Upper lobe of right lung (tissue), 1 donor: Measurements from ENCODE around the gene CBL. TPM values are rescaled to one million over a fixed set of nuclear protein-coding genes. Genes with fewer than 3 reads are reported as not detected.

ENCODE experiments used
- ATAC-seq: fragments of 200-7000 bp; cut with Tn5 transposase; one replicate; pipeline ENCODE4 v1.9.1; 2020; ENCODE audit warnings: mild to moderate bottlenecking, moderate library complexity
- DNase-seq: peaks from one replicate; pipeline ENCODE4 v3.0.0-alpha.2; 2020
- H3K27ac ChIP-seq: fragments of 200-600 bp; one replicate; pipeline ENCODE4 v1.8.0; 2022
- H3K27me3 ChIP-seq: fragments of 200-600 bp; one replicate; pipeline ENCODE4 v1.8.0; 2022; ENCODE audit warnings: mild to moderate bottlenecking
- H3K36me3 ChIP-seq: fragments of 200-600 bp; one replicate; pipeline ENCODE4 v1.8.0; 2022
- H3K4me1 ChIP-seq: fragments of 200-600 bp; one replicate; pipeline ENCODE4 v1.8.0; 2022
- H3K4me3 ChIP-seq: fragments of 200-600 bp; one replicate; pipeline ENCODE4 v1.8.0; 2022; ENCODE audit warnings: mild to moderate bottlenecking
- H3K9me3 ChIP-seq: fragments of 200-600 bp; one replicate; pipeline ENCODE4 v1.8.0; 2022
- intact Hi-C: fragments of 100-400 bp; cut with DNase I; formaldehyde crosslinking; loops from one replicate; pipeline ENCODE4 v1.11.0; 2022
- total RNA-seq: library from RNA; stranded (reverse); fragmentation: NEBNext Ultra II Directional; extraction: Animal tissue kit (Norgen Biotek cat#: 25700); gene quantifications from one replicate; pipeline ENCODE4 v1.2.1, GENCODE V29; 2021
- TF ChIP-seq, protein P1 (sequence below): fragments of 200-600 bp; IDR thresholded peaks from one replicate; pipeline ENCODE4 v1.8.0; 2022; ENCODE audit warnings: antibody characterized with exemption
- donor health status: DM: no; HTN: yes; CAD: no; lungs with severe emphysema.

The CBL gene
- total RNA-seq, 1 donor from 2014 or later = 30.0 TPM

DNA sequence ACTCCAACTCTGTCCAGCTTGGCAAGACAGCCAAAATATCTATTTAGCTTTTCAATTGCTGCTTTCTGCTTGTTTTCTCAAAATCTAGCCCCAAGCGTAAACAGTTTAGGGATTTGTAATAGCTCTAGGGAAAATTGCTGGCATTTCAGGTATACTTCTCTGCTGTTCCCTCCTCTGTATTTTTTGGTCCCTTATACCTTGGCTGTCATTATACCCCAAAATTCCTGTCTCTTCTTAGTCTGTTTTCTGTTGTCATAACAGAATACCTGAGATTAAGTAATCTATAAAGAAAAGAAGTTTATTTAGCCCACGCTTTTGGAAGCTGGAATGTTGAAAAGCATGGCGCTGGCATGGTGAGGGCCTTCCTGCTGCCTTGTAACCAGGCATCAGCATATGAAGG, 87.3 kb downstream of the CBL start:
- ATAC-seq (no peak), DNase-seq (no peak)
- Histone ChIP-seq H3K36me3 (peaks cover 46% of the 10 kb centered on the region), H3K4me3 (no peak overlapping the region), H3K27ac (no peak overlapping the region), H3K4me1 (no peaks in the 10 kb centered on the region), H3K9me3 (no peaks in the 10 kb centered on the region), H3K27me3 (no peaks in the 10 kb centered on the region)
- intact Hi-C loops = no loop called here
- TF ChIP-seq, protein P1, sequence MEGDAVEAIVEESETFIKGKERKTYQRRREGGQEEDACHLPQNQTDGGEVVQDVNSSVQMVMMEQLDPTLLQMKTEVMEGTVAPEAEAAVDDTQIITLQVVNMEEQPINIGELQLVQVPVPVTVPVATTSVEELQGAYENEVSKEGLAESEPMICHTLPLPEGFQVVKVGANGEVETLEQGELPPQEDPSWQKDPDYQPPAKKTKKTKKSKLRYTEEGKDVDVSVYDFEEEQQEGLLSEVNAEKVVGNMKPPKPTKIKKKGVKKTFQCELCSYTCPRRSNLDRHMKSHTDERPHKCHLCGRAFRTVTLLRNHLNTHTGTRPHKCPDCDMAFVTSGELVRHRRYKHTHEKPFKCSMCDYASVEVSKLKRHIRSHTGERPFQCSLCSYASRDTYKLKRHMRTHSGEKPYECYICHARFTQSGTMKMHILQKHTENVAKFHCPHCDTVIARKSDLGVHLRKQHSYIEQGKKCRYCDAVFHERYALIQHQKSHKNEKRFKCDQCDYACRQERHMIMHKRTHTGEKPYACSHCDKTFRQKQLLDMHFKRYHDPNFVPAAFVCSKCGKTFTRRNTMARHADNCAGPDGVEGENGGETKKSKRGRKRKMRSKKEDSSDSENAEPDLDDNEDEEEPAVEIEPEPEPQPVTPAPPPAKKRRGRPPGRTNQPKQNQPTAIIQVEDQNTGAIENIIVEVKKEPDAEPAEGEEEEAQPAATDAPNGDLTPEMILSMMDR = no peak

DNA sequence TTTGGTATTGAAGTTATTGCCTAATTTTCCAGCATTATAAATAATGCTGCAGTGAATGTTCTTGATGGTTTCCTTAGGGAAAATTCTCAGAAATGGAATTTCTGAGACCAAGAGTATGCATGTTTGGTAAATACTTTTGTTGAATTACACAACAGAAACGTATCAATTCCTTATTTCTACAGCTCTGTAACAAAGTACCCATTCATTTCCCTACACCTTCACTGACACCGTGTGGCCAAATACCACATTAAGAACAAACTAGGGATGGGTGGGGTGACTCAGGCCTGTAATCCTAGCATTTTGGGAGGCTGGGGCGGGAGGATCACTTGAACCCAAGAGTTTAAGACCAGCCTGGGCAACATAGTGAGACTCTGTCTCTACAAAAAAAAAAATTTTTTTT, 89.0 kb downstream of the CBL start:
- H3K27me3 ChIP-seq = no peaks in the 10 kb centered on the region
- H3K4me1 ChIP-seq = no peaks in the 10 kb centered on the region
- H3K9me3 ChIP-seq = no peaks in the 10 kb centered on the region
- intact Hi-C loops = no loop called here
- ATAC-seq (no peak), DNase-seq (no peak)
- TF ChIP-seq, protein P1 = no peak
- H3K36me3 ChIP-seq = peaks cover 49% of the 10 kb centered on the region
- no peak overlapping the region for H3K27ac ChIP-seq
- H3K4me3 ChIP-seq = no peak overlapping the region

DNA sequence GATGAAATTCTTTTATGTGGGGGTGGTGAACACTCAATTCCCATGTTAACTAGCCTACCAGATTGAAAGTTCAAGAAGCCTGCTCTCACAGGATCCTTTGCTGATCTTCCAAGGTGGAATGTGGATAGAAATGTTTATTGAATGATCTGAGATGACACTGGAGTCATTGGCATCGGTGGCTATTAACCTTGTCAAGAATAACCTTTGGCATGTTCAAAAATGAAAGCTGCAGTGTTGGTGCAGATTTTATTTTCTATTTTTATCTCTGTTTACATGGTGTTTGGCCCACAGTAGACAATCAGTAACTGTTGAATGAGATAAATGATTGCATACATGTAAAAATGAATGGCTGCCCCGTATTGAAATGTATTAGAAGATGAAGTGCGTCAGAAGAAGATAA, 91.8 kb downstream of the CBL start:
- Histone ChIP-seq H3K4me3 (no peak overlapping the region), H3K27ac (no peak overlapping the region), H3K9me3 (no peaks in the 10 kb centered on the region), H3K36me3 (peaks cover 73% of the 10 kb centered on the region), H3K27me3 (no peaks in the 10 kb centered on the region), H3K4me1 (no peaks in the 10 kb centered on the region)
- DNase-seq (no peak), ATAC-seq (no peak)
- TF ChIP-seq, protein P1 = no peak
- intact Hi-C loops = no loop called here

DNA sequence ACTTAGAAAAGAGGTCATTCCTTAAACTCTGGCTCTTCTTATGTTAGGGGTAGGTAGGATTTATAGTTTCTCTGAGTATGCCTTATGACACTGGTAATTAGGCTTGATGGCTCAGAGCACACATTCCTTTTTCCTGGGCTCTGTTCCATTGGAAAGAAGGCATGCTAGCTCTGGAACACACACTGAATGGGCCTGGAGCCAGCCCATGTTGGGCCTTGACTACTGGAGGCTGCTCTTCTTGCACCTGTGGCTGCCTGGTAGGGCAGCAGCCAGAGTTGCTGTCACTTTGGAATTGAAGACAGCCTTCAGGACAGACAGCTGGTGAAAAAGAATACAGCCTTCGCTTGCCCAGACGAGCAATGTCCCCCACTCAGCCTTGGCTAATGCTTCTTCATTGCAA, 92.6 kb downstream of the CBL start:
- TF ChIP-seq, protein P1 = no peak
- peaks cover 75% of the 10 kb centered on the region for H3K36me3 ChIP-seq
- ATAC-seq = no peak
- H3K27ac ChIP-seq = no peak overlapping the region
- DNase-seq = no peak
- no peaks in the 10 kb centered on the region for H3K27me3 ChIP-seq
- no peaks in the 10 kb centered on the region for H3K4me1 ChIP-seq
- intact Hi-C loops = no loop called here
- no peaks in the 10 kb centered on the region for H3K9me3 ChIP-seq
- H3K4me3 ChIP-seq = no peak overlapping the region

DNA sequence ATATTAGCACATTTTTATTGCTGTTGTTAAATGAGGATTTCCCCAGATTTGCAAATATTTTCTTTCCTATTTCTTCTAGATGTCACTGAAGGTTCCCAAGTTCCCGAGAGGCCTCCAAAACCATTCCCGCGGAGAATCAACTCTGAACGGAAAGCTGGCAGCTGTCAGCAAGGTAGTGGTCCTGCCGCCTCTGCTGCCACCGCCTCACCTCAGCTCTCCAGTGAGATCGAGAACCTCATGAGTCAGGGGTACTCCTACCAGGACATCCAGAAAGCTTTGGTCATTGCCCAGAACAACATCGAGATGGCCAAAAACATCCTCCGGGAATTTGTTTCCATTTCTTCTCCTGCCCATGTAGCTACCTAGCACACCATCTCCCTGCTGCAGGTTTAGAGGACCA, 93.3 kb downstream of the CBL start:
- no peak for DNase-seq
- TF ChIP-seq, protein P1 = no peak
- H3K27me3 ChIP-seq = no peaks in the 10 kb centered on the region
- ATAC-seq = no peak
- H3K36me3 ChIP-seq = peaks cover 80% of the 10 kb centered on the region
- H3K4me1 ChIP-seq = no peaks in the 10 kb centered on the region
- intact Hi-C loops = no loop called here
- no peak overlapping the region for H3K4me3 ChIP-seq
- H3K9me3 ChIP-seq = no peaks in the 10 kb centered on the region
- no peak overlapping the region for H3K27ac ChIP-seq
